CD4-positive, alpha-beta memory T cell (primary cell): Measurements from ENCODE around the gene LARP4B. TPM values are rescaled to one million over a fixed set of nuclear protein-coding genes. Genes with fewer than 3 reads are reported as not detected.

Experiments
- CTCF ChIA-PET: fragments of 350-600 bp; sonication (Branson Sonifier 250); formaldehyde crosslinking; loops from one replicate; lab custom pipeline; 2021; ENCODE audit warnings: inconsistent platforms; ENCODE audit not compliant: partially characterized antibody; lab: Charles Lee
- POLR2A ChIA-PET: fragments of 350-600 bp; sonication (Branson Sonifier 250); formaldehyde crosslinking; loops from one replicate; lab custom pipeline; 2021; ENCODE audit not compliant: partially characterized antibody; lab: Charles Lee
- DNase-seq, 5 donors: peaks; one replicate each; pipeline versions ENCODE4 v3.0.0 to v3.0.0-alpha.2; 2020 to 2022; ENCODE audit warnings: mixed read lengths in 1 of 5
- H3K27ac ChIP-seq: one replicate; pipeline ENCODE4 v1.7.0; 2013; ENCODE audit warnings: low read depth, low read length
- H3K27me3 ChIP-seq: 2 replicates; pipeline ENCODE4 v1.7.0; 2013; ENCODE audit warnings: mild to moderate bottlenecking, low read length, moderate library complexity; ENCODE audit not compliant: insufficient read depth
- H3K36me3 ChIP-seq: 2 replicates; pipeline ENCODE4 v1.7.0; 2013; ENCODE audit warnings: mild to moderate bottlenecking, low read length, moderate library complexity; ENCODE audit not compliant: insufficient read depth
- H3K4me1 ChIP-seq: 2 replicates; pipeline ENCODE4 v1.7.0; 2013; ENCODE audit warnings: mild to moderate bottlenecking, low read length, moderate library complexity; ENCODE audit not compliant: insufficient read depth
- H3K4me3 ChIP-seq, 2 donors: one replicate each; pipeline ENCODE4 v1.7.0; 2013; ENCODE audit warnings: low read length in 2 of 2, mild to moderate bottlenecking in 1 of 2
- H3K9me3 ChIP-seq, 2 donors: one replicate each; pipeline ENCODE4 v1.7.0; 2013; ENCODE audit warnings: low read length in 2 of 2, control low read depth in 1 of 2; ENCODE audit not compliant: control insufficient read depth in 1 of 2
- H3K27ac Mint-ChIP-seq, 7 donors: one replicate each; pipeline ENCODE4 v1.8.0; 2020 to 2021; ENCODE audit warnings: mixed read lengths in 7 of 7, mild to moderate bottlenecking in 6 of 7, inconsistent platforms in 3 of 7, moderate library complexity in 3 of 7
- H3K27me3 Mint-ChIP-seq, 2 donors: one replicate each; pipeline ENCODE4 v1.8.0; 2020 to 2021; ENCODE audit warnings: mixed read lengths in 2 of 2
- H3K36me3 Mint-ChIP-seq, 2 donors: one replicate each; pipeline ENCODE4 v1.8.0; 2020 to 2021; ENCODE audit warnings: mixed read lengths in 2 of 2, inconsistent platforms in 1 of 2, mild to moderate bottlenecking in 1 of 2
- H3K4me1 Mint-ChIP-seq, 4 donors: one replicate each; pipeline ENCODE4 v1.8.0; 2020 to 2021; ENCODE audit warnings: mixed read lengths in 4 of 4, mild to moderate bottlenecking in 1 of 4
- H3K4me3 Mint-ChIP-seq, 8 donors: one replicate each; pipeline ENCODE4 v1.8.0; 2020 to 2021; ENCODE audit warnings: mixed read lengths in 8 of 8, mild to moderate bottlenecking in 7 of 8, moderate library complexity in 6 of 8, inconsistent platforms in 3 of 8
- H3K9me3 Mint-ChIP-seq, 8 donors: one replicate each; pipeline ENCODE4 v1.8.0; 2020 to 2021; ENCODE audit warnings: mixed read lengths in 8 of 8, mild to moderate bottlenecking in 5 of 8, inconsistent platforms in 3 of 8, moderate library complexity in 1 of 8
- intact Hi-C: fragments of 100-400 bp; cut with micrococcal nuclease; formaldehyde crosslinking; loops from one replicate; pipeline ENCODE4 v1.15.1; 2023
- polyA plus RNA-seq, 2 donors: library from polyadenylated mRNA; unstranded; fragments of 300-500 nt; fragmentation: Illumina TruSeq; gene quantifications; one replicate each; pipeline ENCODE4 v1.2.3, GENCODE V29; 2021
- total RNA-seq, 2 experiments: library from RNA; stranded (reverse); gene quantifications; one replicate each; pipeline ENCODE4 v1.2.3, GENCODE V29; 2021

Gene LARP4B
- total and polyA plus RNA-seq, 4 experiments from 2014 or later = 13.0 to 99.7 (median 61.9) TPM

DNA sequence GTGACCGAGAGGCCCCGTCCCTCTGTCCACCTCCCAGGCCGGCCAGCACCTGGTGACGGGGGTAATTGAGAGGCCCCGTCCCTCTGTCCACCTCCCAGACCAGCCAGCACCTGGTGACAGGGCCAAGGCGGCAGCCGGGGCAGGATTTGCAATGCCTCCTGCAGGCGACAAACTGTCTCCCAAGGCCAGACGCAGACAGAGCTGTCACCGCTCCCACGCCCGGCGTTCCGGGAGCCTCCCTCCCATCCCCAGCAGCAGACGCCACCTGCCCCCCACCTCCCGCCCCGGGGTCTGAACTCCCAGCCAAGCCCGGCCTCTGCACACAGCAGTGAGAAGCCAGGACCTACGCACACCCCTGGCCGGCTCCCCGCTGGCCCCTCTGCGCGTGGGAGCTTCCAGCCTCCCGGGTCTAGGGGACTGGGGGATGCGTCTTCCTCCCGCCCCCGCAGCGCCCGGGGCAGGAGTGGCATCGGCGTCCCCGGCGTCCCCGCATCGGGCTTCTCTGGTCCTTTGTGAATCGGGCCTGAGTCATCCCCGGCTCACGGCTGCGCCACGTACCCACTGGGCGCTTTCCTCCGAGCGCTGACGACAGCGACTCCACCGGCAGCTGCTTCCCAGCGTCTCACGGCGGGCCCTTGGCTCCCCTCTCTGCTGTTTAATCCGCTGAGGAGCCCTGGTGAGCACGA lies 147.0 kb downstream of the LARP4B start:
- Histone ChIP-seq H3K4me1 (no peaks in the 10 kb centered on the region), H3K9me3 (no peaks in the 10 kb centered on the region), H3K27me3 (peaks cover 3% of the 10 kb centered on the region), H3K4me3 (no peak overlapping the region), H3K27ac (no peak overlapping the region), H3K36me3 (no peaks in the 10 kb centered on the region)
- intact Hi-C loops = no loop called here
- CTCF ChIA-PET = no interaction called here
- no peak for DNase-seq
- H3K27me3 Mint-ChIP-seq = peaks cover 11 to 22% of the 10 kb centered on the region in 2 donors
- no peaks in the 10 kb centered on the region for H3K4me1 Mint-ChIP-seq
- peaks cover 0 to 2% (median 0%) of the 10 kb centered on the region in 8 donors for H3K9me3 Mint-ChIP-seq
- no peaks in the 10 kb centered on the region for H3K36me3 Mint-ChIP-seq
- no peak overlapping the region for H3K27ac Mint-ChIP-seq
- POLR2A ChIA-PET = no interaction called here
- peak overlapping the region in 2 of 8 donors; percentile 30 to 34 for H3K4me3 Mint-ChIP-seq

- no peaks in the 10 kb centered on the region for H3K9me3 ChIP-seq
- Mint-ChIP-seq H3K4me1 (no peaks in the 10 kb centered on the region), H3K27me3 (peaks cover 11 to 20% of the 10 kb centered on the region in 2 donors), H3K9me3 (peaks cover 0 to 2% (median 0%) of the 10 kb centered on the region in 8 donors), H3K4me3 (no peak overlapping the region), H3K27ac (no peak overlapping the region), H3K36me3 (no peaks in the 10 kb centered on the region)
- POLR2A ChIA-PET = no interaction called here
- intact Hi-C loops = no loop called here
- H3K4me1 ChIP-seq = no peaks in the 10 kb centered on the region
- H3K4me3 ChIP-seq = no peak overlapping the region
- H3K36me3 ChIP-seq = no peaks in the 10 kb centered on the region
- peaks cover 3% of the 10 kb centered on the region for H3K27me3 ChIP-seq
- no peak for DNase-seq
- H3K27ac ChIP-seq = no peak overlapping the region
- CTCF ChIA-PET = no interaction called here
These were observed 148.5 kb downstream of the LARP4B start for GRCh38 chr10:782751-783648.

DNA sequence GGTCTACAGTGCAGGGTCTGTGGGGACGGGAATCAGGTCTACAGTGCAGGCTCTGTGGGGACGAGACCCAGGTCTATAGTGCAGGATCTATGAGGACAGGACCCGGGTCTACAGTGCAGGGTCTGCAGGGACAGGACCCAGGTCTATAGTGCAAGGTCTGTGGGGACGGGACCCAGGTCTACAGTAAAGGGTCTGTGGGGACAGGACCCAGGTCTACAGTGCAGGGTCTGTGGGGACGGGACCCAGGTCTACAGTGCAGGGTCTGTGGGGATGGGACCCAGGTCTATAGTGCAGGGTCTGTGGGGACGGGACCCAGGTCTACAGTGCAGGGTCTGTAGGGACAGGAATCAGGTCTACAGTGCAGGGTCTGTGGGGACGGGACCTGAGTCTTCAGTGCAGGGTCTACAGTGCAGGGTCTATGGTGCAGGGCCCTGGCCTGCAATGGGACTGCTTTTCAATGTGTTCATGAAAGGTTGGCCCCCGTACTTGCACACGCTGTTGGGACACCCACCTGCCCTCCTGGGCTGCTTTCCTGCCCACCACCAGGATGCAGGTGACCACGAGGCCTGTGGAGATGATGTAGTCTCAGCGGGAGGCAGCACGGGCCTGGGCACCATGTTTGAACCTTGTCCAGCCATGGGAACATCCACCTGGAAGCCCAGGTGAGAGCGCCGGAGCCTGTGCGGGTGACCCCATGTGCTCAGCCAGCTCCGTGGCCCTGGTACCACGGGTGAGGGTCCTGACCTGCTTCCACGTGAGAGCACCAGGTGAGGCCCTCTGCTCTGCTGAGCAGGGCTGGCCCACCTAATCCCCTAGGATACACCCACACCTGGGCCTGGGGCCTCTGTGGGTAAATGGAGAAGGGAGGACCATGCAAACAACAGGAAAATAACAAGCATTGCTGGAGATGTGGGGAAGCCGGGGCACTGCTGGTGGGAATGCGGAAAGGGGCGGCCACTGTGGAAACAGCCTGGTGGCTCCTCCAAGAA lies 150.7 kb downstream of the LARP4B start:
- Histone ChIP-seq H3K27me3 (peaks cover 3% of the 10 kb centered on the region), H3K4me3 (no peak overlapping the region), H3K27ac (no peak overlapping the region), H3K9me3 (no peaks in the 10 kb centered on the region), H3K4me1 (no peaks in the 10 kb centered on the region), H3K36me3 (no peaks in the 10 kb centered on the region)
- Mint-ChIP-seq H3K36me3 (no peaks in the 10 kb centered on the region), H3K4me1 (no peaks in the 10 kb centered on the region), H3K27ac (no peak overlapping the region), H3K27me3 (peaks cover 11 to 19% of the 10 kb centered on the region in 2 donors), H3K4me3 (no peak overlapping the region), H3K9me3 (peaks cover 0 to 2% (median 0%) of the 10 kb centered on the region in 8 donors)
- POLR2A ChIA-PET = no interaction called here
- intact Hi-C loops = no loop called here
- CTCF ChIA-PET = no interaction called here
- DNase-seq = no peak

DNA sequence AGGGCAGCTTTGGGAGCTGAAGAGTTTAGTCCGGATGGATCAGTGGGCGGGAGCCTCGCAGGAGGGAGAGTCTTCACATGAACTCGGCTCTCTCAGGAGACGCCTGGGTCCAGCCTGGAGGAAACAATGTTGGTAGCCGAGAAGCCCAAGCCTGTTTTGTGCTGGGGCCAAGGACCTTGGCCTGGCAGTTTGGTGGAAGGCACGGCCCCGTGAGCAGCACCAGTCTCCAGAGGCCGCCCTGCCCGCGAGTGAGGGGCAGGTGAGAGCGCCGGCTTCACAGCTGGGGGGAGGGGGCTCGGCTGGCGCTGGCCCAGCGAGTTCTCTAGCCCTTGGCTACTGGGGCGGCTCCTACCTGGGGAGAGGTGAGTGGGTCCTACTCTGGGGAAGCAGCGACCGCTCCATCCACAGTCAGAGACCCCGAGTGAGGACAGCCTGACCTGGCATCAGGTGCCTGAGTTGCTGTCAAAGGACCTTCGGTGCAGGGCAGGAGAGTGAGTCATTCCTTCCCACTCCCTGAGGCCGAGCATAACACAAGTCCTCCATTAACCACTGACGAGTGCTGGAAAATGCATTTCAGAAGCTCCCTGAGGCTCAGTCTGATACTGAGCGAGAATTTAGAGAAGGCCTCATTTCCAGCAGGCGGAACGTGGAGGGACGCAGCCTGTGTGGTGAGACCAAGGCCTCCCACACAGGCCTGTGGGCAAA lies 152.7 kb downstream of the LARP4B start:
- DNase-seq = no peak
- Mint-ChIP-seq H3K36me3 (no peaks in the 10 kb centered on the region), H3K4me1 (no peaks in the 10 kb centered on the region), H3K4me3 (peak overlapping the region in 1 of 8 donors; percentile 39), H3K27ac (no peak overlapping the region), H3K27me3 (peaks cover 11 to 19% of the 10 kb centered on the region in 2 donors), H3K9me3 (peaks cover 0 to 2% (median 0%) of the 10 kb centered on the region in 8 donors)
- intact Hi-C loops = no loop called here
- Histone ChIP-seq H3K9me3 (no peaks in the 10 kb centered on the region), H3K36me3 (no peaks in the 10 kb centered on the region), H3K27me3 (peaks cover 3% of the 10 kb centered on the region), H3K27ac (no peak overlapping the region), H3K4me3 (no peak overlapping the region), H3K4me1 (no peaks in the 10 kb centered on the region)
- CTCF ChIA-PET = no interaction called here
- POLR2A ChIA-PET = interaction anchor here (0.6 kb wide), 1 partner anchor 128 kb away, joined by 3 read pairs; no protein-coding TSS in a partner anchor

DNA sequence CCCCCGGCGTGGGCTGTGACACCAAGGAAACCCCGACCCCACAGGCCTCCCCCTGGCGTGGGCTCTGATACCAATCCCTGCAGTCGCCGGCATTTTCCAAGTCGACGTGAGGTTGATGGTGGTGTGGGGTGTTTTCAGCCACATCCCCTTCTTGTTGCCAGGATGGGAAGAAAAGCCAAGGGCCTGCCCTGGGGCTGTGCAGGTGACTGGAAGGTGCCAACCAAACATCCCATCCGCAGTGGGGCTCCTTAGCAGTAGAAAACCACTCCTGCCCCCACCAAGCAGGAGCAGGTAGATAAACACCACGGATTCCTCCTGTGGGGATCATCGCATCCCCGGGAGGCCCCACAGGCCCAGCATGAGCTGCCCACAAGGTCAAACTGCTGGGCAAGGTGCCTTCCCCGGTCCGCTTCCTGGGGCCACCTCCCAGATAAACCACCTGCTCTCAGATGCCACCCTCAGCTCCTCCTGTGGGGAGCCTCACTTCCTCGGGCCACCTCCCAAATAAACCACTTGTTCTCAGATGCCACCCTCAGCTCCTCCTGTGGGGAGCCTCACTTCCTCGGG lies 153.5 kb downstream of the LARP4B start:
- intact Hi-C loops = no loop called here
- H3K4me1 ChIP-seq = no peaks in the 10 kb centered on the region
- H3K36me3 ChIP-seq = no peaks in the 10 kb centered on the region
- ChIA-PET POLR2A (interaction anchor here (0.6 kb wide), 1 partner anchor 129 kb away, joined by 3 read pairs; no protein-coding TSS in a partner anchor), CTCF (no interaction called here)
- peaks cover 2% of the 10 kb centered on the region for H3K27me3 ChIP-seq
- H3K4me3 Mint-ChIP-seq = peak overlapping the region in 2 of 8 donors; percentile 39 to 57
- no peak for DNase-seq
- no peaks in the 10 kb centered on the region for H3K36me3 Mint-ChIP-seq
- H3K27ac ChIP-seq = no peak overlapping the region
- H3K4me1 Mint-ChIP-seq = no peaks in the 10 kb centered on the region
- H3K9me3 ChIP-seq = no peaks in the 10 kb centered on the region
- H3K27me3 Mint-ChIP-seq = peaks cover 9 to 19% of the 10 kb centered on the region in 2 donors
- no peak overlapping the region for H3K4me3 ChIP-seq
- H3K27ac Mint-ChIP-seq = no peak overlapping the region
- H3K9me3 Mint-ChIP-seq = peaks cover 0 to 2% (median 0%) of the 10 kb centered on the region in 8 donors

- Mint-ChIP-seq H3K9me3 (peaks cover 0 to 2% (median 0%) of the 10 kb centered on the region in 8 donors), H3K4me3 (no peak overlapping the region), H3K4me1 (no peaks in the 10 kb centered on the region), H3K27me3 (peaks cover 1 to 13% of the 10 kb centered on the region in 2 donors), H3K27ac (no peak overlapping the region), H3K36me3 (no peaks in the 10 kb centered on the region)
- no peak overlapping the region for H3K27ac ChIP-seq
- DNase-seq = no peak
- intact Hi-C loops = no loop called here
- ChIA-PET POLR2A (no interaction called here), CTCF (no interaction called here)
- no peak overlapping the region for H3K4me3 ChIP-seq
- H3K4me1 ChIP-seq = no peaks in the 10 kb centered on the region
- H3K27me3 ChIP-seq = no peaks in the 10 kb centered on the region
- H3K9me3 ChIP-seq = no peaks in the 10 kb centered on the region
- H3K36me3 ChIP-seq = no peaks in the 10 kb centered on the region
These were observed 154.7 kb downstream of the LARP4B start for GRCh38 chr10:776772-777171.
